Measurements from ENCODE around the gene APOL5.

- TF ChIP-seq CTCF (IDR thresholded peaks at IDR 0.05) (no peak), POLR2AphosphoS5 (IDR thresholded peaks at IDR 0.05) (no peak), POLR2A (IDR thresholded peaks at IDR 0.05; ENCODE audit: low read depth) (no peak)
Measured at GRCh38 chr22:35754761-35755160, 37.1 kb downstream of the APOL5 start.

All from esophagus muscularis mucosa (tissue), 3 donors.